GM23338 (cell line): ENCODE data around the gene QDPR. TPM values are rescaled to one million over a fixed set of nuclear protein-coding genes. Genes with fewer than 3 reads are reported as not detected.

Source experiments
- EZH2phosphoT487 ChIP-seq: fragments of 200-600 bp; sonication (generic); IDR thresholded peaks from one replicate; pipeline ENCODE4 v1.8.1; 2018; ENCODE audit warnings: antibody characterized with exemption; ENCODE audit not compliant: unreplicated experiment
- JUNB ChIP-seq: IDR thresholded peaks from one replicate; pipeline ENCODE4 v1.6.1; 2016; ENCODE audit warnings: antibody characterized with exemption; ENCODE audit not compliant: unreplicated experiment
- POLR2AphosphoS5 ChIP-seq: IDR thresholded peaks from 2 replicates; pipeline ENCODE4 v1.6.1; 2016; ENCODE audit warnings: antibody characterized with exemption, low read depth
- ZNF331 ChIP-seq: fragments of 250-450 bp; sonication (Bioruptor Pico); IDR thresholded peaks from 2 replicates; pipeline ENCODE4 v1.5.0; 2020; ENCODE audit warnings: low read depth, mild to moderate bottlenecking, moderate library complexity
- polyA plus RNA-seq: library from polyadenylated mRNA; unstranded; fragments of >200 nt; fragmentation: Nextera tagmentation; extraction: Ambion mirVana; gene quantifications from 2 replicates; pipeline ENCODE4 v1.2.1, GENCODE V29; 2016
- total RNA-seq: library from RNA; depleted of rRNA; stranded (reverse); fragments of >200 nt; shearing (Covaris generic); gene quantifications from 2 replicates; pipeline ENCODE4 v1.2.3, GENCODE V29; 2014
- TF ChIP-seq, protein P1 (sequence below): fragments of 250-450 bp; sonication (Bioruptor Pico); IDR thresholded peaks from 2 replicates; pipeline ENCODE4 v1.5.0; 2020; ENCODE audit warnings: mild to moderate bottlenecking, moderate library complexity
- TF ChIP-seq, protein P2 (sequence below): IDR thresholded peaks from 2 replicates; pipeline ENCODE4 v1.6.1; 2016; ENCODE audit warnings: antibody characterized with exemption
- TF ChIP-seq, protein P3 (sequence below), 2 experiments: fragments of 200-600 bp in 1 of 2; sonication (generic) in 1 of 2; conservative IDR thresholded peaks; 2 replicates each; pipeline versions ENCODE4 v1.5.1 to v1.6.1; 2016 to 2017; ENCODE audit warnings: antibody characterized with exemption in 2 of 2, low read depth in 2 of 2, mild to moderate bottlenecking in 2 of 2, moderate library complexity in 1 of 2

Gene QDPR
- total and polyA plus RNA-seq, 2 experiments from 2014 or later = 31.5 to 42.7 TPM

DNA sequence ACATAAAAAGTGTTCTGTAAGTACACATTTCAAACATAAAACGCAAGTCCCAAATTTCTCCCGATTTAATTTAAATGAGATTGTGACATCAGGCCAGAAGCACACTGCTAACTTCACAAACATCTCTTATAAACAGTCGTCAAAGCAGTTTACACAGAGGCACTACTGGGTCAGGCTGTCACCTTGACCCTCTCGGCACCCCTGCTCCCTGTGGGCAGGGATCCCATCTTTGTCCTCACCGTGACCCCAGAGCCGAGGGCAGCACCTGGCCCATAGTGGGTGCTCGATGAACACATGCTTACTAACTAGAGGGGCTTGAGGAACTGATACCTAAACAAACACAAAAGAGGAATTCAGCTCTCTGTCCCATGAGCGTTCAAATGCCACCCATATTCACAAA is 22.2 kb downstream of the QDPR start (continued):
- TF ChIP-seq, protein P1, sequence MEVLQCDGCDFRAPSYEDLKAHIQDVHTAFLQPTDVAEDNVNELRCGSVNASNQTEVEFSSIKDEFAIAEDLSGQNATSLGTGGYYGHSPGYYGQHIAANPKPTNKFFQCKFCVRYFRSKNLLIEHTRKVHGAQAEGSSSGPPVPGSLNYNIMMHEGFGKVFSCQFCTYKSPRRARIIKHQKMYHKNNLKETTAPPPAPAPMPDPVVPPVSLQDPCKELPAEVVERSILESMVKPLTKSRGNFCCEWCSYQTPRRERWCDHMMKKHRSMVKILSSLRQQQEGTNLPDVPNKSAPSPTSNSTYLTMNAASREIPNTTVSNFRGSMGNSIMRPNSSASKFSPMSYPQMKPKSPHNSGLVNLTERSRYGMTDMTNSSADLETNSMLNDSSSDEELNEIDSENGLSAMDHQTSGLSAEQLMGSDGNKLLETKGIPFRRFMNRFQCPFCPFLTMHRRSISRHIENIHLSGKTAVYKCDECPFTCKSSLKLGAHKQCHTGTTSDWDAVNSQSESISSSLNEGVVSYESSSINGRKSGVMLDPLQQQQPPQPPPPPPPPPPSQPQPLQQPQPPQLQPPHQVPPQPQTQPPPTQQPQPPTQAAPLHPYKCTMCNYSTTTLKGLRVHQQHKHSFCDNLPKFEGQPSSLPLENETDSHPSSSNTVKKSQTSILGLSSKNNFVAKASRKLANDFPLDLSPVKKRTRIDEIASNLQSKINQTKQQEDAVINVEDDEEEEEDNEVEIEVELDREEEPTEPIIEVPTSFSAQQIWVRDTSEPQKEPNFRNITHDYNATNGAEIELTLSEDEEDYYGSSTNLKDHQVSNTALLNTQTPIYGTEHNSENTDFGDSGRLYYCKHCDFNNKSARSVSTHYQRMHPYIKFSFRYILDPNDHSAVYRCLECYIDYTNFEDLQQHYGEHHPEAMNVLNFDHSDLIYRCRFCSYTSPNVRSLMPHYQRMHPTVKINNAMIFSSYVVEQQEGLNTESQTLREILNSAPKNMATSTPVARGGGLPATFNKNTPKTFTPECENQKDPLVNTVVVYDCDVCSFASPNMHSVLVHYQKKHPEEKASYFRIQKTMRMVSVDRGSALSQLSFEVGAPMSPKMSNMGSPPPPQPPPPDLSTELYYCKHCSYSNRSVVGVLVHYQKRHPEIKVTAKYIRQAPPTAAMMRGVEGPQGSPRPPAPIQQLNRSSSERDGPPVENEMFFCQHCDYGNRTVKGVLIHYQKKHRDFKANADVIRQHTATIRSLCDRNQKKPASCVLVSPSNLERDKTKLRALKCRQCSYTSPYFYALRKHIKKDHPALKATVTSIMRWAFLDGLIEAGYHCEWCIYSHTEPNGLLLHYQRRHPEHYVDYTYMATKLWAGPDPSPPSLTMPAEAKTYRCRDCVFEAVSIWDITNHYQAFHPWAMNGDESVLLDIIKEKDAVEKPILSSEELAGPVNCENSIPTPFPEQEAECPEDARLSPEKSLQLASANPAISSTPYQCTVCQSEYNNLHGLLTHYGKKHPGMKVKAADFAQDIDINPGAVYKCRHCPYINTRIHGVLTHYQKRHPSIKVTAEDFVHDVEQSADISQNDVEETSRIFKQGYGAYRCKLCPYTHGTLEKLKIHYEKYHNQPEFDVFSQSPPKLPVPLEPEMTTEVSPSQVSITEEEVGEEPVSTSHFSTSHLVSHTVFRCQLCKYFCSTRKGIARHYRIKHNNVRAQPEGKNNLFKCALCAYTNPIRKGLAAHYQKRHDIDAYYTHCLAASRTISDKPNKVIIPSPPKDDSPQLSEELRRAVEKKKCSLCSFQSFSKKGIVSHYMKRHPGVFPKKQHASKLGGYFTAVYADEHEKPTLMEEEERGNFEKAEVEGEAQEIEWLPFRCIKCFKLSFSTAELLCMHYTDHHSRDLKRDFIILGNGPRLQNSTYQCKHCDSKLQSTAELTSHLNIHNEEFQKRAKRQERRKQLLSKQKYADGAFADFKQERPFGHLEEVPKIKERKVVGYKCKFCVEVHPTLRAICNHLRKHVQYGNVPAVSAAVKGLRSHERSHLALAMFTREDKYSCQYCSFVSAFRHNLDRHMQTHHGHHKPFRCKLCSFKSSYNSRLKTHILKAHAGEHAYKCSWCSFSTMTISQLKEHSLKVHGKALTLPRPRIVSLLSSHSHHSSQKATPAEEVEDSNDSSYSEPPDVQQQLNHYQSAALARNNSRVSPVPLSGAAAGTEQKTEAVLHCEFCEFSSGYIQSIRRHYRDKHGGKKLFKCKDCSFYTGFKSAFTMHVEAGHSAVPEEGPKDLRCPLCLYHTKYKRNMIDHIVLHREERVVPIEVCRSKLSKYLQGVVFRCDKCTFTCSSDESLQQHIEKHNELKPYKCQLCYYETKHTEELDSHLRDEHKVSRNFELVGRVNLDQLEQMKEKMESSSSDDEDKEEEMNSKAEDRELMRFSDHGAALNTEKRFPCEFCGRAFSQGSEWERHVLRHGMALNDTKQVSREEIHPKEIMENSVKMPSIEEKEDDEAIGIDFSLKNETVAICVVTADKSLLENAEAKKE (CRISPR knock-in tag) = no peak
- TF ChIP-seq, protein P2, sequence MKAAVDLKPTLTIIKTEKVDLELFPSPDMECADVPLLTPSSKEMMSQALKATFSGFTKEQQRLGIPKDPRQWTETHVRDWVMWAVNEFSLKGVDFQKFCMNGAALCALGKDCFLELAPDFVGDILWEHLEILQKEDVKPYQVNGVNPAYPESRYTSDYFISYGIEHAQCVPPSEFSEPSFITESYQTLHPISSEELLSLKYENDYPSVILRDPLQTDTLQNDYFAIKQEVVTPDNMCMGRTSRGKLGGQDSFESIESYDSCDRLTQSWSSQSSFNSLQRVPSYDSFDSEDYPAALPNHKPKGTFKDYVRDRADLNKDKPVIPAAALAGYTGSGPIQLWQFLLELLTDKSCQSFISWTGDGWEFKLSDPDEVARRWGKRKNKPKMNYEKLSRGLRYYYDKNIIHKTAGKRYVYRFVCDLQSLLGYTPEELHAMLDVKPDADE = no peak
- TF ChIP-seq EZH2phosphoT487 = no peak
- TF ChIP-seq POLR2AphosphoS5 = no peak
- TF ChIP-seq ZNF331 (CRISPR knock-in tag) = no peak
- TF ChIP-seq, protein P3, sequence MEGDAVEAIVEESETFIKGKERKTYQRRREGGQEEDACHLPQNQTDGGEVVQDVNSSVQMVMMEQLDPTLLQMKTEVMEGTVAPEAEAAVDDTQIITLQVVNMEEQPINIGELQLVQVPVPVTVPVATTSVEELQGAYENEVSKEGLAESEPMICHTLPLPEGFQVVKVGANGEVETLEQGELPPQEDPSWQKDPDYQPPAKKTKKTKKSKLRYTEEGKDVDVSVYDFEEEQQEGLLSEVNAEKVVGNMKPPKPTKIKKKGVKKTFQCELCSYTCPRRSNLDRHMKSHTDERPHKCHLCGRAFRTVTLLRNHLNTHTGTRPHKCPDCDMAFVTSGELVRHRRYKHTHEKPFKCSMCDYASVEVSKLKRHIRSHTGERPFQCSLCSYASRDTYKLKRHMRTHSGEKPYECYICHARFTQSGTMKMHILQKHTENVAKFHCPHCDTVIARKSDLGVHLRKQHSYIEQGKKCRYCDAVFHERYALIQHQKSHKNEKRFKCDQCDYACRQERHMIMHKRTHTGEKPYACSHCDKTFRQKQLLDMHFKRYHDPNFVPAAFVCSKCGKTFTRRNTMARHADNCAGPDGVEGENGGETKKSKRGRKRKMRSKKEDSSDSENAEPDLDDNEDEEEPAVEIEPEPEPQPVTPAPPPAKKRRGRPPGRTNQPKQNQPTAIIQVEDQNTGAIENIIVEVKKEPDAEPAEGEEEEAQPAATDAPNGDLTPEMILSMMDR (conservative IDR thresholded peaks at IDR 0.05; ENCODE audit: low read depth in 2 of 2) = no peak
- no peak for TF ChIP-seq JUNB
